IMR-90 (cell line): Measurements from ENCODE around the gene TTC3.

Experiments
- CEBPB ChIP-seq: IDR thresholded peaks from 2 replicates; pipeline ENCODE4 v1.6.1; 2012; ENCODE audit warnings: low read depth, low read length, improper control_type of control experiment
- CTCF ChIP-seq: conservative IDR thresholded peaks from 2 replicates; pipeline ENCODE4 v1.5.1; 2012; ENCODE audit warnings: mild to moderate bottlenecking, low read depth, low read length, improper control_type of control experiment
- ELK1 ChIP-seq: fragments of 150-350 bp; IDR thresholded peaks from 2 replicates; pipeline ENCODE4 v1.6.1; 2016; ENCODE audit warnings: low read depth, mild to moderate bottlenecking, low read length, moderate library complexity, borderline replicate concordance
- FOS ChIP-seq: fragments of 150-350 bp; IDR thresholded peaks from 2 replicates; pipeline ENCODE4 v1.6.1; 2016; ENCODE audit warnings: low read depth, low read length
- MAZ ChIP-seq: IDR thresholded peaks from 2 replicates; pipeline ENCODE4 v1.6.1; 2012; ENCODE audit warnings: low read depth, mild to moderate bottlenecking, low read length, improper control_type of control experiment, moderate library complexity, borderline replicate concordance
- POLR2A ChIP-seq: IDR thresholded peaks from 2 replicates; pipeline ENCODE4 v1.6.1; 2012; ENCODE audit warnings: mild to moderate bottlenecking, low read depth, low read length
- RFX5 ChIP-seq: IDR thresholded peaks from 2 replicates; pipeline ENCODE4 v1.8.0; 2012; ENCODE audit warnings: low read depth, mild to moderate bottlenecking, low read length, moderate library complexity

GRCh38 chr21:37072988-37073416 lies at the start of gene TTC3, which contains the start of gene PIGP:
- TF ChIP-seq CTCF (no peak), FOS (no peak), CEBPB (no peak), POLR2A (peak; percentile 54; the same call in 1 of the 2 replicates), ELK1 (no peak), RFX5 (no peak), MAZ (peak; percentile 92)
